A549 (cell line): ENCODE data around the gene ZNF79. TPM values are rescaled to one million over a fixed set of nuclear protein-coding genes. Genes with fewer than 3 reads are reported as not detected.

Experiments
- ATAC-seq, 2 experiments: fragments of 200-7000 bp in 1 of 2; fragments of >200 bp in 1 of 2; cut with Nextera tagmentation in 1 of 2; cut with Tn5 transposase in 1 of 2; 3 replicates each; pipeline versions ENCODE4 v1.8.0 to v1.9.1; 2018 to 2020; ENCODE audit warnings: mild to moderate bottlenecking in 1 of 2, moderate library complexity in 1 of 2
- CTCF ChIA-PET: fragments of 300-600 bp; sonication (Branson Sonifier 250); formaldehyde crosslinking; extraction: SDS; loops from one replicate; lab custom pipeline; 2021; ENCODE audit warnings: antibody characterized with exemption, inconsistent platforms; lab: Yijun Ruan, JAX
- POLR2A ChIA-PET: fragments of 350-600 bp; formaldehyde crosslinking; extraction: SDS; loops from one replicate; lab custom pipeline; 2021; ENCODE audit warnings: antibody characterized with exemption, inconsistent platforms; lab: Yijun Ruan, JAX
- DNase-seq, 2 experiments: peaks; one replicate each; pipeline versions ENCODE4 v3.0.0 to v3.0.0-alpha.2; 2011 to 2016; ENCODE audit warnings: low read depth in 1 of 2, low spot score in 1 of 2
- FAIRE-seq: peaks from 2 replicates; lab custom pipeline; 2011; peaks lifted over from hg19 to GRCh38; lab: Jason Lieb, UNC
- H3K27ac ChIP-seq, 2 experiments: fragments of >200 bp; sonication (Bioruptor Twin); formaldehyde crosslinking; 3 replicates each; pipeline ENCODE4 v1.5.1; 2016 to 2017
- H3K4me1 ChIP-seq: fragments of >200 bp; sonication (Bioruptor Twin); formaldehyde crosslinking; 3 replicates; pipeline ENCODE4 v1.6.1; 2016
- H3K4me2 ChIP-seq: fragments of >200 bp; sonication (Bioruptor Twin); formaldehyde crosslinking; 3 replicates; pipeline ENCODE4 v1.6.1; 2016
- H3K4me3 ChIP-seq: fragments of >200 bp; sonication (Bioruptor Twin); formaldehyde crosslinking; 3 replicates; pipeline ENCODE4 v1.5.1; 2016
- H3K9me3 ChIP-seq: fragments of >200 bp; sonication (Bioruptor Twin); formaldehyde crosslinking; 3 replicates; pipeline ENCODE4 v1.6.1; 2016
- CEBPB ChIP-seq, 2 experiments: fragments of >200 bp in 1 of 2; sonication (Bioruptor Twin) in 1 of 2; formaldehyde crosslinking in 1 of 2; IDR thresholded peaks; 2 replicates each; pipeline ENCODE4 v1.6.1; 2012 to 2016
- EHF ChIP-seq: fragments of 250-450 bp; sonication (Bioruptor Pico); IDR thresholded peaks from 2 replicates; pipeline ENCODE4 v1.5.0; 2020; ENCODE audit warnings: mild to moderate bottlenecking
- EHMT2 ChIP-seq: fragments of 200-600 bp; sonication (generic); IDR thresholded peaks from 2 replicates; pipeline ENCODE4 v1.6.1; 2016; ENCODE audit warnings: antibody characterized with exemption, low read depth, mild to moderate bottlenecking, moderate library complexity
- FOSL2 ChIP-seq, 2 experiments: fragments of 450-650 bp in 1 of 2; fragments of >200 bp in 1 of 2; sonication (Bioruptor Twin) in 1 of 2; formaldehyde crosslinking; IDR thresholded peaks; 2 replicates each; pipeline versions ENCODE4 v1.5.0 to v1.6.1; 2016 to 2020; ENCODE audit warnings: mild to moderate bottlenecking in 1 of 2, moderate library complexity in 1 of 2
- FOXS1 ChIP-seq: fragments of 250-450 bp; sonication (Bioruptor Pico); IDR thresholded peaks from 2 replicates; pipeline ENCODE4 v1.5.0; 2020; ENCODE audit warnings: mild to moderate bottlenecking, moderate library complexity
- HOXA7 ChIP-seq: fragments of 250-450 bp; sonication (Bioruptor Pico); IDR thresholded peaks from 2 replicates; pipeline ENCODE4 v1.5.0; 2020; ENCODE audit warnings: mild to moderate bottlenecking, moderate library complexity
- HOXB5 ChIP-seq: fragments of 250-450 bp; sonication (Bioruptor Pico); IDR thresholded peaks from 2 replicates; pipeline ENCODE4 v1.5.0; 2020; ENCODE audit warnings: mild to moderate bottlenecking, moderate library complexity
- KDM1A ChIP-seq: fragments of 200-600 bp; sonication (generic); IDR thresholded peaks from 2 replicates; pipeline ENCODE4 v1.6.1; 2016; ENCODE audit warnings: low read depth, mild to moderate bottlenecking
- MAFK ChIP-seq: fragments of 450-650 bp; IDR thresholded peaks from 2 replicates; pipeline ENCODE4 v1.6.1; 2014; ENCODE audit not compliant: partially characterized antibody
- MAZ ChIP-seq: fragments of 150-350 bp; IDR thresholded peaks from 2 replicates; pipeline ENCODE4 v1.6.1; 2014; ENCODE audit warnings: antibody characterized with exemption, low read depth, low read length, borderline replicate concordance
- RAD21 ChIP-seq, 2 experiments: fragments of >200 bp in 1 of 2; sonication (Bioruptor Twin) in 1 of 2; formaldehyde crosslinking in 1 of 2; IDR thresholded peaks in 1 of 2; conservative IDR thresholded peaks in 1 of 2; 2 replicates in 1 of 2; 3 replicates in 1 of 2; pipeline ENCODE4 v1.6.1; 2012 to 2018; ENCODE audit warnings: inconsistent platforms in 1 of 2
- SMC3 ChIP-seq: fragments of >200 bp; sonication (Bioruptor Twin); formaldehyde crosslinking; IDR thresholded peaks from 3 replicates; pipeline ENCODE4 v1.6.1; 2018; ENCODE audit warnings: inconsistent platforms
- TFCP2L1 ChIP-seq: fragments of 250-450 bp; sonication (Bioruptor Pico); IDR thresholded peaks from 2 replicates; pipeline ENCODE4 v1.5.0; 2021; ENCODE audit warnings: mild to moderate bottlenecking
- ZC3H11A ChIP-seq: fragments of 450-650 bp; IDR thresholded peaks from 2 replicates; pipeline ENCODE4 v1.6.1; 2014; ENCODE audit warnings: antibody characterized with exemption, mild to moderate bottlenecking
- ZFP36 ChIP-seq: fragments of 450-650 bp; IDR thresholded peaks from 2 replicates; pipeline ENCODE4 v1.6.1; 2014; ENCODE audit warnings: borderline replicate concordance; ENCODE audit not compliant: partially characterized antibody
- WGBS: methylation state at CpG from one replicate; pipeline ENCODE4 v1.1.6; 2017; ENCODE audit errors: missing lambda C conversion rate; 5-methylcytosine and 5-hydroxymethylcytosine counted together
- polyA plus RNA-seq, 4 experiments: library from polyadenylated mRNA; depleted of rRNA in 3 of 4; stranded (reverse); fragments of >200 nt; fragmentation: RNase III in 1 of 4; extraction: RNeasy Plus Mini Kit Qiagen cat#74134 plus additional on column Dnase treatment in 1 of 4; gene quantifications; 2 replicates in 3 of 4; 3 replicates in 1 of 4; pipeline ENCODE4 v1.2.3, GENCODE V29; 2011 to 2017
- TF ChIP-seq, protein P1 (sequence below): fragments of 150-350 bp; IDR thresholded peaks from 2 replicates; pipeline ENCODE4 v1.6.1; 2014; ENCODE audit warnings: low read depth, mild to moderate bottlenecking, low read length
- TF ChIP-seq, protein P2 (sequence below): fragments of 450-650 bp; IDR thresholded peaks from 2 replicates; pipeline ENCODE4 v1.6.1; 2014; ENCODE audit warnings: antibody characterized with exemption

The ZNF79 gene
- polyA plus RNA-seq, 2 of the 4 experiments (the other 2 are of a cell fraction), result 4.9 to 5.7 TPM

DNA sequence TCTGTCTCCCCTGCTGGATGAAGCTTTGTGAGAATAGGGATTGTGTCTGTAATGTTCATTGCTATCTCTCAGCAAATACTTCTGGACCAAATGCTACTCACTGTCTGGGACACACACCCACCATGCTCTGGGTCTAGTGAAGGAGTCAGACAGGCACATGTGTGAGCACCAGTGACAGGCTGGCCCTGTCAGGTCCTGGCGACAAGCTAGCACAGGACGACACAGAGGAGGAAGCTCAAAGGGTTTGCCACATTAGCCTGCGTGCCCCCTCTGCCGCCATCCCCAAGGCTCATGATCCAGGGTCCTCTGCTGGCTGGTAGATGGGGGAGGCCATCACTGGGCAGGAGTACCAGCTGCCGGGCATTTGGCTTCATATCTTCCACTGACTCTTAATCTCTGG, 50.4 kb downstream of the ZNF79 start:
- Histone ChIP-seq H3K4me3 (no peak overlapping the region), H3K9me3 (no peaks in the 10 kb centered on the region), H3K4me1 (no peaks in the 10 kb centered on the region), H3K27ac (no peak overlapping the region), H3K4me2 (no peak overlapping the region)
- FAIRE-seq, result no peak
- TF ChIP-seq EHF, result no peak
- no peak for TF ChIP-seq KDM1A
- TF ChIP-seq ZC3H11A, result no peak
- no peak for ATAC-seq
- POLR2A ChIA-PET, result no interaction called here
- DNase-seq, result no peak
- WGBS, result 92% methylated on average over 4 of the region's 5 CpGs
- CTCF ChIA-PET, result interaction anchor here (0.8 to 2.4 kb wide), 6 partner anchors 9 to 260 kb away, joined by 3 to 9 read pairs (median 6); partner anchors contain the start of gene TOR2A

DNA sequence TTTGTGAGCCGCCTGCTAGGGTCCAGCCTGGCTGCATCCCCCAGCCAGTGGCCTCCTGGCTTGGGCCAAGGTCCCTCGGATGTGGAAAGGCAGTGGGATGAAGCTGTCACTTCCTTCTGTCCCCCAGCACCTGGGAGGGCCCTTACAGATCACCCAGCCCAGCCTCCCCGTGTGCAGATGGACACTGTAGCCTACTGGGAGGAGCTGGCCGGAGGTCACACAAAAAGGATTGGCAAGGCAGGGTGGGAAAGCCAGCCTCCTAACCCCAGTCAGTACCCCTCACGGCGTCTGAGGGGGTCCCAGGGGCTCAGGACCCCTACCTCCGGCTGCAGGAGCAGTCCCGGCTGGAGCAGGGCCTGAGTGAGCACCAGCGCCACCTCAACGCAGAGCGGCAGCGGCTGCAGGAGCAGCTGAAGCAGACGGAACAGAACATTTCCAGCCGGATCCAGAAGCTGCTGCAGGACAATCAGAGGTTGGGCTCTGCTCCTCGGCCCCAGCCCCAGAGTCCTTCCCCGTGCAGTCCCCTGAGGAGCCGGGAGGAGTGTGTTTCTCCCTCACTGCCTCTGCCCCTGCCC, 55.4 kb downstream of the ZNF79 start:
- DNase-seq (no peak), FAIRE-seq (no peak)
- 91% methylated on average over 15 of the region's 17 CpGs for WGBS
- Histone ChIP-seq H3K4me3 (no peak overlapping the region), H3K9me3 (no peaks in the 10 kb centered on the region)
- POLR2A ChIA-PET, result no interaction called here
- TF ChIP-seq MAFK, result no peak
- no peak for TF ChIP-seq TFCP2L1 (CRISPR knock-in tag)
- no peak for TF ChIP-seq EHMT2
- no peak for TF ChIP-seq FOSL2 (IDR thresholded peaks at IDR 0.05)
- no peak for TF ChIP-seq FOSL2 (CRISPR knock-in tag; IDR thresholded peaks at IDR 0.05)
- TF ChIP-seq, all 56 proteins: peak for 0
- Histone ChIP-seq H3K4me2 (no peak overlapping the region), H3K4me1 (no peaks in the 10 kb centered on the region), H3K27ac (no peak overlapping the region)
- CTCF ChIA-PET, result interaction anchor here (0.8 to 2.0 kb wide), 6 partner anchors 9 to 110 kb away, joined by 3 to 9 read pairs (median 4); no protein-coding TSS in a partner anchor
- no peak; a peak in 1 of 6 replicates for ATAC-seq

DNA sequence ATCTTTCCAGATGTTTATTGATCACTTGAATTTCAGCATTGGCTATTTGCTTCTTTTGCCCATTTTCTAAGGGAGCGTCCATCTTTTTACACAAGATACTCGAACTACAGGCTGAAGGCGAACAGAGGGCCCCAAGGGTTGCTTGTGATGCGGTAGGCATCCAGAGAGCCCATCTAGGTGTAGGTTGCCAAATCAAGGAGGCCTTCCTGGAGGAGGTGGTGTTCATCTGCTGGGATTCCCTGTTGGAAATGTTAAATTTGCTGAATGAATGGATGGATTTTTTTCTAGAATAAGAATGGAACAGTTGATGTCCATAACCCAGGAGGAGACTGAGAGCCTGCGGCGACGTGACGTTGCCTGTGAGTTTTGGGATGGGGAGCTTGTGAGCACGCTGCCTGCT, 58.5 kb downstream of the ZNF79 start:
- POLR2A ChIA-PET, result no interaction called here
- Histone ChIP-seq H3K27ac (no peak overlapping the region), H3K4me3 (no peak overlapping the region), H3K9me3 (no peaks in the 10 kb centered on the region), H3K4me2 (no peak overlapping the region), H3K4me1 (no peaks in the 10 kb centered on the region)
- FAIRE-seq (no peak), DNase-seq (no peak), ATAC-seq (no peak)
- CTCF ChIA-PET, result interaction anchor here (2.2 kb wide), 1 partner anchor 10 kb away, joined by 7 read pairs; no protein-coding TSS in a partner anchor
- TF ChIP-seq, protein P1, sequence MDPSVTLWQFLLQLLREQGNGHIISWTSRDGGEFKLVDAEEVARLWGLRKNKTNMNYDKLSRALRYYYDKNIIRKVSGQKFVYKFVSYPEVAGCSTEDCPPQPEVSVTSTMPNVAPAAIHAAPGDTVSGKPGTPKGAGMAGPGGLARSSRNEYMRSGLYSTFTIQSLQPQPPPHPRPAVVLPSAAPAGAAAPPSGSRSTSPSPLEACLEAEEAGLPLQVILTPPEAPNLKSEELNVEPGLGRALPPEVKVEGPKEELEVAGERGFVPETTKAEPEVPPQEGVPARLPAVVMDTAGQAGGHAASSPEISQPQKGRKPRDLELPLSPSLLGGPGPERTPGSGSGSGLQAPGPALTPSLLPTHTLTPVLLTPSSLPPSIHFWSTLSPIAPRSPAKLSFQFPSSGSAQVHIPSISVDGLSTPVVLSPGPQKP, result no peak
- TF ChIP-seq FOSL2 (IDR thresholded peaks at IDR 0.05), result no peak
- no peak for TF ChIP-seq FOSL2 (CRISPR knock-in tag; IDR thresholded peaks at IDR 0.05)
- TF ChIP-seq, protein P2, sequence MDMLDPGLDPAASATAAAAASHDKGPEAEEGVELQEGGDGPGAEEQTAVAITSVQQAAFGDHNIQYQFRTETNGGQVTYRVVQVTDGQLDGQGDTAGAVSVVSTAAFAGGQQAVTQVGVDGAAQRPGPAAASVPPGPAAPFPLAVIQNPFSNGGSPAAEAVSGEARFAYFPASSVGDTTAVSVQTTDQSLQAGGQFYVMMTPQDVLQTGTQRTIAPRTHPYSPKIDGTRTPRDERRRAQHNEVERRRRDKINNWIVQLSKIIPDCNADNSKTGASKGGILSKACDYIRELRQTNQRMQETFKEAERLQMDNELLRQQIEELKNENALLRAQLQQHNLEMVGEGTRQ, result no peak
- peak; percentile 87 for TF ChIP-seq ZFP36
- TF ChIP-seq RAD21 (conservative IDR thresholded peaks at IDR 0.05 in 1 of 2, IDR thresholded peaks at IDR 0.05 in 1 of 2), result no peak
- TF ChIP-seq FOXS1, result no peak
- no peak for TF ChIP-seq HOXB5 (CRISPR knock-in tag)
- no peak for TF ChIP-seq SMC3
- no peak for TF ChIP-seq MAZ
- 96% methylated on average over 9 of the region's 9 CpGs for WGBS

DNA sequence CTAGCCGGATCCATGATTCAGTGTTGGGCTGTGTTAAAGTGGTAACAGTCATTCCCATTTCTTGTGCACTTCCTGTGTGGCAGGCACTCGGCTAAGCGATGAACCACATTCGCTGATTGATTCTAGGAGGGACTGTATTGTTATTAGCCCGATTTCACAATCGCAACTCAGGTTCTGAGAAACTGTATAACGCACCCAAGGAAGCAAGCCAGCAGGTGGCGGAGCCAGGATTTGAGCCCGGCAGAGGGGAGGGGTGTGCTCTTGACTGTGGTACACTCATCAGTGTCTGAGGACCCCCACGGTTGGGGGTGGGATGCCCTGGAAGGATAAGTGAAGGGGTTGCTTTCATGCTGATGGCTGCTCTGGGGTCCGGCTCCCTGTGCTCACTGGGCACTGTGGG, 61.8 kb downstream of the ZNF79 start:
- Histone ChIP-seq H3K27ac (no peak overlapping the region), H3K4me1 (no peaks in the 10 kb centered on the region), H3K9me3 (no peaks in the 10 kb centered on the region), H3K4me2 (no peak overlapping the region), H3K4me3 (no peak overlapping the region)
- 83% methylated on average over 11 of the region's 11 CpGs for WGBS
- ATAC-seq (peak; percentile 39; a peak in 3 of 6 replicates), FAIRE-seq (no peak), DNase-seq (no peak)
- ChIA-PET POLR2A (no interaction called here), CTCF (interaction anchor here (0.9 to 1.4 kb wide), 2 partner anchors 17 to 140 kb away, joined by 3 to 7 read pairs; no protein-coding TSS in a partner anchor)
- no peak for TF ChIP-seq HOXA7 (CRISPR knock-in tag)
- peak in 1 of 2 experiments; percentile 33; a peak in 1 of 4 replicates for TF ChIP-seq CEBPB (IDR thresholded peaks at IDR 0.05)
